Panc1 (cell line): ENCODE results near the gene TJP2. TPM values are rescaled to one million over a fixed set of nuclear protein-coding genes. Genes with fewer than 3 reads are reported as not detected.

Experiments used
- ATAC-seq: fragments of 200-7000 bp; cut with Tn5 transposase; 2 replicates; pipeline ENCODE4 v1.9.1; 2020; ENCODE audit warnings: mild to moderate bottlenecking, moderate library complexity
- BruUV-seq: library from RNA; stranded (reverse); fragments of 400-500 nt; replicated peaks from 2 replicates; lab custom pipeline; 2021; lab: Mats Ljungman, UMichigan
- CTCF ChIA-PET: fragments of 300-600 bp; sonication (Branson Sonifier 250); formaldehyde crosslinking; loops from one replicate; lab custom pipeline; 2022; ENCODE audit warnings: antibody characterized with exemption; lab: Charles Lee
- POLR2A ChIA-PET: fragments of 300-600 bp; sonication (Branson Sonifier 250); formaldehyde crosslinking; loops from one replicate; lab custom pipeline; 2022; ENCODE audit warnings: antibody characterized with exemption; lab: Charles Lee
- DNase-seq: peaks from one replicate; pipeline ENCODE4 v3.0.0-alpha.2; 2010; ENCODE audit warnings: low read depth, low spot score
- H3K27ac ChIP-seq: 2 replicates; pipeline ENCODE4 v1.5.1; 2011; ENCODE audit warnings: mild to moderate bottlenecking, low read length, inconsistent platforms
- H3K27me3 ChIP-seq: fragments of 200-500 bp; sonication (Bioruptor generic); 2 replicates; pipeline ENCODE4 v1.6.0; 2014; ENCODE audit warnings: low read length, inconsistent platforms; ENCODE audit not compliant: control insufficient read depth, insufficient read depth
- H3K36me3 ChIP-seq: fragments of 200-500 bp; sonication (Bioruptor generic); 2 replicates; pipeline ENCODE4 v1.5.1; 2014; ENCODE audit warnings: inconsistent platforms, mild to moderate bottlenecking, low read length, moderate library complexity; ENCODE audit not compliant: control insufficient read depth, insufficient read depth
- H3K4me1 ChIP-seq: 2 replicates; pipeline ENCODE4 v1.5.1; 2011; ENCODE audit warnings: inconsistent platforms, mild to moderate bottlenecking, low read length, moderate library complexity; ENCODE audit not compliant: control insufficient read depth, insufficient read depth
- H3K4me3 ChIP-seq, 2 experiments: 2 replicates each; pipeline ENCODE4 v1.5.1; 2011 to 2012; ENCODE audit warnings: low read depth in 2 of 2, low read length in 2 of 2, mild to moderate bottlenecking in 2 of 2, inconsistent platforms in 1 of 2, moderate library complexity in 1 of 2
- H3K9me3 ChIP-seq: fragments of 200-500 bp; sonication (Bioruptor generic); 2 replicates; pipeline ENCODE4 v1.5.1; 2014; ENCODE audit warnings: low read depth, mild to moderate bottlenecking, inconsistent platforms, low read length, moderate library complexity; ENCODE audit not compliant: control insufficient read depth, insufficient read depth
- CTCF ChIP-seq: fragments of 450-650 bp; IDR thresholded peaks from 2 replicates; pipeline ENCODE4 v1.5.1; 2017; ENCODE audit warnings: mild to moderate bottlenecking
- POLR2AphosphoS5 ChIP-seq: IDR thresholded peaks from 2 replicates; pipeline ENCODE4 v1.6.1; 2012; ENCODE audit warnings: mild to moderate bottlenecking, low read depth, low read length, moderate library complexity
- SIN3A ChIP-seq: IDR thresholded peaks from 2 replicates; pipeline ENCODE4 v1.6.1; 2012; ENCODE audit warnings: low read depth, mild to moderate bottlenecking, low read length, moderate library complexity, borderline replicate concordance; ENCODE audit not compliant: insufficient read depth
- TCF7L2 ChIP-seq: IDR thresholded peaks from 2 replicates; pipeline ENCODE4 v1.6.1; 2011; ENCODE audit warnings: mild to moderate bottlenecking, low read depth, low read length, inconsistent platforms
- in situ Hi-C: cut with HindIII; loops from 2 replicates; pipeline ENCODE4 v1.10.0; 2016; ENCODE audit warnings: low sequenced_read_pairs, low pct_unique_long_range_greater_than_20kb
- intact Hi-C: fragments of 100-400 bp; cut with micrococcal nuclease; formaldehyde crosslinking; loops from one replicate; pipeline ENCODE4 v1.10.0; 2022; ENCODE audit not compliant: unreplicated experiment
- total RNA-seq: library from RNA; stranded (reverse); gene quantifications from one replicate; pipeline ENCODE4 v1.2.1, GENCODE V29; 2021; ENCODE audit not compliant: unreplicated experiment
- TF ChIP-seq, protein P1 (sequence below), 2 experiments: IDR thresholded peaks; 2 replicates each; pipeline ENCODE4 v1.6.1; 2011 to 2012; ENCODE audit warnings: low read depth in 2 of 2, control low read depth in 1 of 2, low read length in 1 of 2, mild to moderate bottlenecking in 1 of 2, moderate library complexity in 1 of 2; ENCODE audit not compliant: insufficient read depth in 1 of 2

TJP2 gene
- total RNA-seq, 1 experiment from 2014 or later, result 40.2 TPM

GRCh38 chr9:69180200-69180599 lies 6.1 kb downstream of the TJP2 start:
- no peak for DNase-seq
- POLR2A ChIA-PET, result no interaction called here
- intact Hi-C loops (no loop called here), in situ Hi-C loops (no loop called here)
- Histone ChIP-seq H3K9me3 (no peaks in the 10 kb centered on the region), H3K4me1 (peaks cover 57% of the 10 kb centered on the region), H3K36me3 (no peaks in the 10 kb centered on the region), H3K27ac (peak overlapping the region; percentile 73), H3K4me3 (peak overlapping the region in 1 of 2 experiments; percentile 30; a peak in 2 of 4 replicates), H3K27me3 (no peaks in the 10 kb centered on the region)
- CTCF ChIA-PET, result interaction anchor here (1.4 kb wide), 1 partner anchor 12 kb away, joined by 13 read pairs; no protein-coding TSS in a partner anchor
- peak; percentile 25 for ATAC-seq
- no TSS peak for BruUV-seq
- TF ChIP-seq, protein P1, sequence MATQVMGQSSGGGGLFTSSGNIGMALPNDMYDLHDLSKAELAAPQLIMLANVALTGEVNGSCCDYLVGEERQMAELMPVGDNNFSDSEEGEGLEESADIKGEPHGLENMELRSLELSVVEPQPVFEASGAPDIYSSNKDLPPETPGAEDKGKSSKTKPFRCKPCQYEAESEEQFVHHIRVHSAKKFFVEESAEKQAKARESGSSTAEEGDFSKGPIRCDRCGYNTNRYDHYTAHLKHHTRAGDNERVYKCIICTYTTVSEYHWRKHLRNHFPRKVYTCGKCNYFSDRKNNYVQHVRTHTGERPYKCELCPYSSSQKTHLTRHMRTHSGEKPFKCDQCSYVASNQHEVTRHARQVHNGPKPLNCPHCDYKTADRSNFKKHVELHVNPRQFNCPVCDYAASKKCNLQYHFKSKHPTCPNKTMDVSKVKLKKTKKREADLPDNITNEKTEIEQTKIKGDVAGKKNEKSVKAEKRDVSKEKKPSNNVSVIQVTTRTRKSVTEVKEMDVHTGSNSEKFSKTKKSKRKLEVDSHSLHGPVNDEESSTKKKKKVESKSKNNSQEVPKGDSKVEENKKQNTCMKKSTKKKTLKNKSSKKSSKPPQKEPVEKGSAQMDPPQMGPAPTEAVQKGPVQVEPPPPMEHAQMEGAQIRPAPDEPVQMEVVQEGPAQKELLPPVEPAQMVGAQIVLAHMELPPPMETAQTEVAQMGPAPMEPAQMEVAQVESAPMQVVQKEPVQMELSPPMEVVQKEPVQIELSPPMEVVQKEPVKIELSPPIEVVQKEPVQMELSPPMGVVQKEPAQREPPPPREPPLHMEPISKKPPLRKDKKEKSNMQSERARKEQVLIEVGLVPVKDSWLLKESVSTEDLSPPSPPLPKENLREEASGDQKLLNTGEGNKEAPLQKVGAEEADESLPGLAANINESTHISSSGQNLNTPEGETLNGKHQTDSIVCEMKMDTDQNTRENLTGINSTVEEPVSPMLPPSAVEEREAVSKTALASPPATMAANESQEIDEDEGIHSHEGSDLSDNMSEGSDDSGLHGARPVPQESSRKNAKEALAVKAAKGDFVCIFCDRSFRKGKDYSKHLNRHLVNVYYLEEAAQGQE (IDR thresholded peaks at IDR 0.05; ENCODE audit: insufficient read depth in 1 of 2, low read depth in 2 of 2, low read length in 1 of 2), result no peak
- TF ChIP-seq CTCF (no peak), SIN3A (no peak), POLR2AphosphoS5 (no peak), TCF7L2 (no peak)

DNA sequence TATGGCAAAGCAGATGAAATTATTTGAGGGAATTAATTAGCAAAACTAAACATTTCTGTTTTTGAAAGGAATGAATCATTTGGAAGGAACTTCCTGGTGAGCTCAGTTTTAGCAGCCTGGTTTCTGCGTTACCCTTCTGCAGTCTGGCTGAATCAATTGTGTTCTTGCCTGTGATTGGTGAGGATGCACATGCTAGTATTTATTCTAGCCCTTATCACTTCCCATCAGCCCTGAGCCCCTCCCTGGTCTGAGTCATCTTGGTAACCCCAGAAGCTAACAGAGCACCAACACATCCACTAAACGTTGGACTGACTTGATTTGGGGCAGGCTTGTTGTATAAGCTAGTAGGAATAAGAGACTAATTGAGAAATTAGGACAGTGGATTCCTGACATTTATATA lies 6.6 kb downstream of the TJP2 start:
- Histone ChIP-seq H3K9me3 (no peaks in the 10 kb centered on the region), H3K4me3 (peak overlapping the region in 1 of 2 experiments; percentile 30; a peak in 2 of 4 replicates), H3K27ac (peak overlapping the region; percentile 73), H3K4me1 (peaks cover 57% of the 10 kb centered on the region), H3K27me3 (no peaks in the 10 kb centered on the region), H3K36me3 (no peaks in the 10 kb centered on the region)
- POLR2A ChIA-PET, result no interaction called here
- intact Hi-C loops, result no loop called here
- in situ Hi-C loops, result no loop called here
- no peak for TF ChIP-seq POLR2AphosphoS5
- no peak for TF ChIP-seq CTCF
- TF ChIP-seq SIN3A, result no peak
- TF ChIP-seq, protein P1 (IDR thresholded peaks at IDR 0.05; ENCODE audit: insufficient read depth in 1 of 2, low read depth in 2 of 2, low read length in 1 of 2), result no peak
- TF ChIP-seq TCF7L2, result no peak
- no TSS peak for BruUV-seq
- DNase-seq (peak; percentile 78), ATAC-seq (peak; percentile 90)
- CTCF ChIA-PET, result interaction anchor here (1.4 kb wide), 1 partner anchor 12 kb away, joined by 13 read pairs; no protein-coding TSS in a partner anchor
